HepG2 (cell line): ENCODE data around the gene TCF25. TPM values are rescaled to one million over a fixed set of nuclear protein-coding genes. Genes with fewer than 3 reads are reported as not detected.

ENCODE experiments used
- ATAC-seq: fragments of 200-7000 bp; cut with Tn5 transposase; 3 replicates; pipeline ENCODE4 v1.9.1; 2020; ENCODE audit warnings: mild to moderate bottlenecking, moderate library complexity
- BruUV-seq: library from RNA; stranded (reverse); fragments of 400-500 nt; replicated peaks from 2 replicates; lab custom pipeline; 2021; lab: Mats Ljungman, UMichigan
- CTCF ChIA-PET: fragments of 300-600 bp; formaldehyde crosslinking; extraction: SDS; loops from one replicate; lab custom pipeline; 2021; ENCODE audit warnings: low total read pairs, inconsistent platforms, low intra/inter-chr PET ratio; lab: Yijun Ruan, JAX
- POLR2A ChIA-PET: fragments of 350-600 bp; sonication (Branson Sonifier 250); formaldehyde crosslinking; loops from one replicate; lab custom pipeline; 2020; ENCODE audit warnings: antibody characterized with exemption, inconsistent platforms; lab: Yijun Ruan, JAX
- DNase-seq: peaks from one replicate; pipeline ENCODE4 v3.0.0-alpha.2; 2015; ENCODE audit warnings: low spot score
- FAIRE-seq: peaks from 3 replicates; lab custom pipeline; 2011; peaks lifted over from hg19 to GRCh38; lab: Jason Lieb, UNC
- H2AFZ ChIP-seq: one replicate; pipeline ENCODE4 v1.6.1; 2011; ENCODE audit warnings: low read length, inconsistent platforms
- H3K27ac ChIP-seq: fragments of 300-600 bp; 3 replicates; pipeline ENCODE4 v1.8.0; 2011; ENCODE audit warnings: mixed run types, mild to moderate bottlenecking, mixed read lengths, low read length, inconsistent platforms; ENCODE audit not compliant: insufficient read depth; ENCODE audit errors: extremely low read length
- H3K27me3 ChIP-seq, 2 experiments: fragments of 200-600 bp in 1 of 2; 2 replicates in 1 of 2; 3 replicates in 1 of 2; pipeline versions ENCODE4 v1.6.0 to v1.8.0; 2011; ENCODE audit warnings: low read length in 2 of 2, mild to moderate bottlenecking in 2 of 2, moderate library complexity in 2 of 2, inconsistent platforms in 1 of 2; ENCODE audit not compliant: insufficient read depth in 2 of 2, control insufficient read depth in 1 of 2
- H3K36me3 ChIP-seq, 2 experiments: fragments of 200-600 bp in 1 of 2; replicated peaks in 1 of 2; 2 replicates in 1 of 2; 3 replicates in 1 of 2; pipeline versions ENCODE4 v1.5.1 to v1.8.0; 2011; ENCODE audit warnings: low read length in 2 of 2, inconsistent platforms in 1 of 2; ENCODE audit not compliant: insufficient read depth in 2 of 2, control insufficient read depth in 1 of 2
- H3K4me1 ChIP-seq: 2 replicates; pipeline ENCODE4 v1.5.1; 2012; ENCODE audit warnings: low read length, inconsistent platforms; ENCODE audit not compliant: insufficient read depth
- H3K4me2 ChIP-seq: 2 replicates; pipeline ENCODE4 v1.6.0; 2011; ENCODE audit warnings: low read depth, low read length, inconsistent platforms
- H3K4me3 ChIP-seq, 3 experiments: fragments of 200-600 bp in 1 of 3; sonication (generic), shearing (Covaris generic) in 1 of 3; replicated peaks in 1 of 3; 2 replicates each; pipeline ENCODE4 v1.5.1; 2011 to 2016; ENCODE audit warnings: low read length in 3 of 3, inconsistent platforms in 2 of 3, low read depth in 2 of 3, mild to moderate bottlenecking in 2 of 3, control low read depth in 1 of 3, mixed read lengths in 1 of 3; ENCODE audit not compliant: insufficient read depth in 1 of 3
- H3K79me2 ChIP-seq: one replicate; pipeline ENCODE4 v1.6.1; 2011; ENCODE audit warnings: low read length, inconsistent platforms; ENCODE audit not compliant: insufficient read depth
- H3K9ac ChIP-seq: 2 replicates; pipeline ENCODE4 v1.6.0; 2011; ENCODE audit warnings: mild to moderate bottlenecking, low read depth, low read length, inconsistent platforms; ENCODE audit not compliant: insufficient read depth
- H3K9me3 ChIP-seq: 2 replicates; pipeline ENCODE4 v1.5.1; 2012; ENCODE audit warnings: mild to moderate bottlenecking, low read length
- H4K20me1 ChIP-seq: 2 replicates; pipeline ENCODE4 v1.6.0; 2011; ENCODE audit warnings: inconsistent platforms, mild to moderate bottlenecking, low read length, moderate library complexity; ENCODE audit not compliant: insufficient read depth
- CHD4 ChIP-seq: fragments of 200-600 bp; sonication (generic); IDR thresholded peaks from 2 replicates; pipeline ENCODE4 v1.7.0; 2017; ENCODE audit warnings: mild to moderate bottlenecking, low read length, borderline replicate concordance
- DR1 ChIP-seq: sonication (generic); formaldehyde crosslinking; IDR thresholded peaks from 2 replicates; pipeline ENCODE4 v1.8.0; 2021; ENCODE audit warnings: mild to moderate bottlenecking, missing genetic modification reagents, inconsistent platforms
- FOXJ3 ChIP-seq: sonication (generic); formaldehyde crosslinking; IDR thresholded peaks from 2 replicates; pipeline ENCODE4 v1.4.0; 2020; ENCODE audit warnings: missing genetic modification reagents, mild to moderate bottlenecking, borderline replicate concordance
- IRX3 ChIP-seq: sonication (generic); formaldehyde crosslinking; IDR thresholded peaks from 2 replicates; pipeline ENCODE4 v1.8.1; 2023; ENCODE audit warnings: mild to moderate bottlenecking, low read depth, missing genetic modification reagents, borderline replicate concordance
- MED13 ChIP-seq: sonication (generic); formaldehyde crosslinking; IDR thresholded peaks from 2 replicates; pipeline ENCODE4 v1.5.0; 2020; ENCODE audit warnings: missing genetic modification reagents
- RCOR2 ChIP-seq: IDR thresholded peaks from 2 replicates; pipeline ENCODE4 v1.6.1; 2016; ENCODE audit warnings: missing biosample characterization, missing genetic modification reagents
- SNAPC2 ChIP-seq: sonication (generic); formaldehyde crosslinking; IDR thresholded peaks from 2 replicates; pipeline ENCODE4 v1.8.1; 2022; ENCODE audit warnings: mild to moderate bottlenecking, missing genetic modification reagents
- THYN1 ChIP-seq: sonication (generic); formaldehyde crosslinking; IDR thresholded peaks from 2 replicates; pipeline ENCODE4 v1.8.1; 2023; ENCODE audit warnings: low read depth, mild to moderate bottlenecking, moderate library complexity, missing genetic modification reagents, borderline replicate concordance
- TRIM24 ChIP-seq: sonication (generic); formaldehyde crosslinking; IDR thresholded peaks from 2 replicates; pipeline ENCODE4 v1.8.0; 2022; ENCODE audit warnings: mild to moderate bottlenecking, missing genetic modification reagents
- ZBTB7A ChIP-seq: sonication (generic); formaldehyde crosslinking; IDR thresholded peaks from 2 replicates; pipeline ENCODE4 v1.8.0; 2022; ENCODE audit warnings: mild to moderate bottlenecking, missing genetic modification reagents
- ZNF543 ChIP-seq: sonication (generic); formaldehyde crosslinking; IDR thresholded peaks from 2 replicates; pipeline ENCODE4 v1.4.0; 2020; ENCODE audit warnings: mild to moderate bottlenecking, missing genetic modification reagents
- ZNF670 ChIP-seq: sonication (generic); formaldehyde crosslinking; IDR thresholded peaks from 2 replicates; pipeline ENCODE4 v1.8.0; 2022; ENCODE audit warnings: mild to moderate bottlenecking, missing genetic modification reagents, borderline replicate concordance
- ZNF773 ChIP-seq: sonication (generic); formaldehyde crosslinking; IDR thresholded peaks from 2 replicates; pipeline ENCODE4 v1.4.0; 2020; ENCODE audit warnings: missing genetic modification reagents, borderline replicate concordance
- WGBS: methylation state at CpG from one replicate; pipeline ENCODE4 v1.1.6; 2017; ENCODE audit warnings: low lambda C conversion rate; 5-methylcytosine and 5-hydroxymethylcytosine counted together
- in situ Hi-C: cut with HindIII; loops from 2 replicates; pipeline ENCODE4 v1.10.0; 2017; ENCODE audit warnings: low pct_unique_long_range_greater_than_20kb; ENCODE audit not compliant: extremely low pct_ligation_motif_present
- intact Hi-C: fragments of 100-400 bp; cut with micrococcal nuclease; formaldehyde crosslinking; loops from one replicate; pipeline ENCODE4 v1.10.0; 2022; ENCODE audit not compliant: unreplicated experiment
- polyA plus RNA-seq, 8 experiments: library from polyadenylated mRNA; depleted of rRNA in 3 of 8; stranded (reverse) in 7 of 8; unstranded in 1 of 8; fragments of >200 nt; fragmentation: Illumina TruSeq in 4 of 8; extraction: Trizol in 4 of 8; gene quantifications; 2 replicates each; pipeline versions ENCODE4 v1.2.1 to v1.2.3, GENCODE V29; 2011 to 2016; ENCODE audit warnings: low read depth in 4 of 8, missing spikeins in 1 of 8, mixed read lengths in 1 of 8; ENCODE audit not compliant: insufficient read depth in 1 of 8
- total RNA-seq, 5 experiments: library from RNA; depleted of rRNA; stranded (reverse); fragments of >200 nt; fragmentation: Illumina TruSeq; extraction: Trizol; gene quantifications; 2 replicates each; pipeline ENCODE4 v1.2.3, GENCODE V29; 2016; ENCODE audit warnings: low read depth in 1 of 5
- TF ChIP-seq, protein P1 (sequence below): sonication (generic); formaldehyde crosslinking; IDR thresholded peaks from 2 replicates; pipeline ENCODE4 v1.5.0; 2020; ENCODE audit warnings: missing genetic modification reagents
- TF ChIP-seq, protein P2 (sequence below): sonication (generic); formaldehyde crosslinking; IDR thresholded peaks from 2 replicates; pipeline ENCODE4 v1.4.0; 2020; ENCODE audit warnings: missing genetic modification reagents
- TF ChIP-seq, protein P3 (sequence below): sonication (generic); formaldehyde crosslinking; IDR thresholded peaks from 2 replicates; pipeline ENCODE4 v1.4.0; 2020; ENCODE audit warnings: missing genetic modification reagents, borderline replicate concordance

The TCF25 gene
- total and polyA plus RNA-seq, 2 of the 13 experiments (the other 11 are each of a cell fraction or from before 2014, with no cell fraction given), result 138 to 206 TPM

DNA sequence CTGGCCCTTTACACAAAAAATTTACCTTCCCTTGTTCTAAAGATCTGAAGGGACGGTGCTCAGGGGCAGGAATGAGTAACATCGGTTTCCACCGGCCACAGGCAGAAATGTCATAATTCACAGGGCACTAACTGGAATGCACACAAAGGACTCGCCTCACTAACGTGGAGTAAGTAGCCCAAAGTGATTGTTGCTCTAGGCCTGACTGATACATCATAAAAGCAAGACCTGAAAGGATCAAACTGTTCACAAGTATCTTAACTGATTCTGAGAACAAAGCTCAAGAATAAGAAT lies 8.9 kb upstream of the TCF25 start:
- 0 out of 2 replicates have a peak, but pooled peaks cover 4% of the 10 kb centered on the region for H3K4me1 ChIP-seq
- POLR2A ChIA-PET, result interaction anchor here (1.2 kb wide), 1 partner anchor 36 kb away, joined by 3 read pairs; no protein-coding TSS in a partner anchor
- TF ChIP-seq ZNF543 (CRISPR knock-in tag), result no peak
- TF ChIP-seq RCOR2 (CRISPR knock-in tag), result no peak
- no peak for TF ChIP-seq ZBTB7A (CRISPR knock-in tag)
- TF ChIP-seq CHD4, result no peak
- TF ChIP-seq FOXJ3, result no peak
- TF ChIP-seq ZNF670 (CRISPR knock-in tag), result no peak
- TF ChIP-seq, protein P1, sequence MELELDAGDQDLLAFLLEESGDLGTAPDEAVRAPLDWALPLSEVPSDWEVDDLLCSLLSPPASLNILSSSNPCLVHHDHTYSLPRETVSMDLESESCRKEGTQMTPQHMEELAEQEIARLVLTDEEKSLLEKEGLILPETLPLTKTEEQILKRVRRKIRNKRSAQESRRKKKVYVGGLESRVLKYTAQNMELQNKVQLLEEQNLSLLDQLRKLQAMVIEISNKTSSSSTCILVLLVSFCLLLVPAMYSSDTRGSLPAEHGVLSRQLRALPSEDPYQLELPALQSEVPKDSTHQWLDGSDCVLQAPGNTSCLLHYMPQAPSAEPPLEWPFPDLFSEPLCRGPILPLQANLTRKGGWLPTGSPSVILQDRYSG (CRISPR knock-in tag), result no peak
- TF ChIP-seq MED13, result no peak
- TF ChIP-seq TRIM24, result no peak
- TF ChIP-seq, protein P2, sequence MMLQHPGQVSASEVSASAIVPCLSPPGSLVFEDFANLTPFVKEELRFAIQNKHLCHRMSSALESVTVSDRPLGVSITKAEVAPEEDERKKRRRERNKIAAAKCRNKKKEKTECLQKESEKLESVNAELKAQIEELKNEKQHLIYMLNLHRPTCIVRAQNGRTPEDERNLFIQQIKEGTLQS, result no peak
- TF ChIP-seq, protein P3, sequence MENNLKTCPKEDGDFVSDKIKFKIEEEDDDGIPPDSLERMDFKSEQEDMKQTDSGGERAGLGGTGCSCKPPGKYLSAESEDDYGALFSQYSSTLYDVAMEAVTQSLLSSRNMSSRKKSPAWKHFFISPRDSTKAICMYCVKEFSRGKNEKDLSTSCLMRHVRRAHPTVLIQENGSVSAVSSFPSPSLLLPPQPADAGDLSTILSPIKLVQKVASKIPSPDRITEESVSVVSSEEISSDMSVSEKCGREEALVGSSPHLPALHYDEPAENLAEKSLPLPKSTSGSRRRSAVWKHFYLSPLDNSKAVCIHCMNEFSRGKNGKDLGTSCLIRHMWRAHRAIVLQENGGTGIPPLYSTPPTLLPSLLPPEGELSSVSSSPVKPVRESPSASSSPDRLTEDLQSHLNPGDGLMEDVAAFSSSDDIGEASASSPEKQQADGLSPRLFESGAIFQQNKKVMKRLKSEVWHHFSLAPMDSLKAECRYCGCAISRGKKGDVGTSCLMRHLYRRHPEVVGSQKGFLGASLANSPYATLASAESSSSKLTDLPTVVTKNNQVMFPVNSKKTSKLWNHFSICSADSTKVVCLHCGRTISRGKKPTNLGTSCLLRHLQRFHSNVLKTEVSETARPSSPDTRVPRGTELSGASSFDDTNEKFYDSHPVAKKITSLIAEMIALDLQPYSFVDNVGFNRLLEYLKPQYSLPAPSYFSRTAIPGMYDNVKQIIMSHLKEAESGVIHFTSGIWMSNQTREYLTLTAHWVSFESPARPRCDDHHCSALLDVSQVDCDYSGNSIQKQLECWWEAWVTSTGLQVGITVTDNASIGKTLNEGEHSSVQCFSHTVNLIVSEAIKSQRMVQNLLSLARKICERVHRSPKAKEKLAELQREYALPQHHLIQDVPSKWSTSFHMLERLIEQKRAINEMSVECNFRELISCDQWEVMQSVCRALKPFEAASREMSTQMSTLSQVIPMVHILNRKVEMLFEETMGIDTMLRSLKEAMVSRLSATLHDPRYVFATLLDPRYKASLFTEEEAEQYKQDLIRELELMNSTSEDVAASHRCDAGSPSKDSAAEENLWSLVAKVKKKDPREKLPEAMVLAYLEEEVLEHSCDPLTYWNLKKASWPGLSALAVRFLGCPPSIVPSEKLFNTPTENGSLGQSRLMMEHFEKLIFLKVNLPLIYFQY (CRISPR knock-in tag), result no peak
- no peak for TF ChIP-seq THYN1
- TF ChIP-seq DR1 (CRISPR knock-in tag), result no peak
- TF ChIP-seq SNAPC2 (CRISPR knock-in tag), result no peak
- TF ChIP-seq IRX3 (CRISPR knock-in tag), result no peak
- TF ChIP-seq ZNF773 (CRISPR knock-in tag), result no peak
- TF ChIP-seq, all 625 proteins: peak for 0
- Histone ChIP-seq H3K4me2 (no peak overlapping the region), H3K9ac (no peak overlapping the region), H4K20me1 (no peaks in the 10 kb centered on the region; the same call in 1 of the 2 replicates), H3K27ac (no peak overlapping the region), H3K27me3 (no peaks in the 10 kb centered on the region), H3K4me3 (no peak overlapping the region), H2AFZ (no peak overlapping the region), H3K36me3 (peaks cover 32 to 43% of the 10 kb centered on the region in 2 experiments), H3K79me2 (no peaks in the 10 kb centered on the region), H3K9me3 (peaks cover 10% of the 10 kb centered on the region)
- in situ Hi-C loops (no loop called here), intact Hi-C loops (no loop called here)
- 93% methylated on average over 5 of the region's 5 CpGs for WGBS
- BruUV-seq, result no TSS peak
- CTCF ChIA-PET, result no interaction called here
- no peak for ATAC-seq
- DNase-seq, result no peak
- FAIRE-seq, result no peak
